GM11168 (cell line): ENCODE results near the gene PUSL1.

ENCODE experiments used
- in situ Hi-C: fragments of 300-500 bp; cut with MboI; formaldehyde crosslinking; loops from one replicate; pipeline ENCODE4 v1.12.0; 2022; ENCODE audit warnings: low sequenced_read_pairs; ENCODE audit not compliant: unreplicated experiment

PUSL1 gene

GRCh38 chr1:1293263-1294249 is 14.8 kb upstream of the PUSL1 start:
- in situ Hi-C loops: no loop called here

- in situ Hi-C loops: no loop called here
These were observed 14.0 kb upstream of the PUSL1 start for GRCh38 chr1:1294250-1294890.

DNA sequence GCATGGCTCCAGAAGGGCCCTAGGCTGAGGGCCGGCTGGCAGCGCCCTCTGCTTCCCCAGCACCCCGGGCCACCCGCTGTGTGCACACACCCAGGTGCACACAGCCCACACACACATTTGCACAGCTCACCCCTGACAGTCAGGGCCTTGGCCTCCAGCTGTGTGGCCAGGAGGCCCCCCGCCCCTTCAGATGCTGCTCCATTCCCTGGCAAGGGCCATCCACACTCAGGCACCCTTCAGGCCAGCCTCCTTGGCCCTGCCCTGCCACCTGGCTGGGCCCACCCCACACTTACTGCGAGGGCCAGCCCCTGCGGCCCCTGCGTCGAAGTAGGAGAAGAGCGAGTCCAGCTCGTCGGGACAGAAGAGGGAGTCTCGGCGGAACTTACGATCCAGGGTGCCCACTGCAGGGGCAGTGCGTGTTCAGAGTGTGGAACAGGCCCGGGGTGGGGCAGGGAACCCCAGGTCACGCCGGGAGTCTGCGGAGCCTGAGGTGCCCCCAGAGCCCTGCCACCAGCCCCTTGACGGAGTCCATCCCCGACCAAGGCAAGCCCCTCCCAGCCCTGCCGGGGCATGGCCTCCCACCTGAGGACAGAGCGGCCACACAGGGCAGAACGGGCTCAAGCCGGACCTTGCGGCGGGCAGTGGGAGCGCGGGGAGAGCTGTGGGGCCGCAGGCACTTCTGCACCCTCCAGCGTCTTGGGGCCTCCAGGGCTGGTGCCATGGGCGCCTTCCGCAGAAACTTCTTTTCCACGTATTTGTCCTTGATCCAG is 13.1 kb upstream of the PUSL1 start:
- in situ Hi-C loops: no loop called here

DNA sequence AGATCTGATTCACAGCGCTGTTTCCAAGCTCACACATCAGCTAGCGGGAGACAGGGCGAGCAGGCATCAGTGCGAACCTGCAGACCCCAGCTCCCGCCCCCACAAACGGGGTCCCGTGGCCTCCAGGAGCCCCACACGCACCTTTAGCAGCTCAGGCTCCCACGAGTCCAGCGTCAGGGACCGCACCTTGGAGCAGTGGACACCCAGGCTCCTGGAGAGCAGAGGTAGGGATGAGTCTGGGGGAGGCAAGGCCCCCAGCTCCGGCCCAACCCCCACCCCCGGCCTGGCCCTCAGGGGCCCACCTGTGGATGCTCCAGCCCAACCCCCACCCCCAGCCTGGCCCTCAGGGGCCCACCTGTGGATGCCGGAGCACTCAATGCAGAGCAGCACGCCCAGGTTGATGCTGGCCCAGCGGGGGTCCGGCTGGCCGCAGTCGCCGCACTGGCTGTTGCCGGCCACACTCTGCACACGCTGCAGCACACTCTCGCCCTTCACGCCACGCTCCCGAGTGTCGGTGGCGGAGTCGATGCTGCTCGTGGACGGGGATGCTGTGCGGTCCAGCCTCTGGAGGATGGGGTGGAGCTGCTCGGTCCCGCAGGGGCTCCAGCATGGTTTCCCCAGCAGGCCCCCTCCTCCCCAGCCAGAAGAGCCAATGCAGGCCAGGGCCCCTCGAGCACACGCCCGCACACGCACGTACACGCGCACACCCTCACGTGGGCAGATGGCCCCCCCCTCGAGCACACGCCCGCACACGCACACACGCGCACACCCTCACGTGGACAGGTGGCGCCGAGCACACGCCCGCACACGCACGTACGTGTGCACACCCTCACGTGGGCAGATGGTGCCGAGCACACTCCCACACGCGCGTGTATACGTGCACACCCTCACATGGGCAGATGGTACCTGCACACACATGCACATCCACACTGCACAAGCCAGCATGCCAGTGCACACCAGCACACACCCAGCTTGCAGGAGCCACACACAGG is 12.0 kb upstream of the PUSL1 start:
- in situ Hi-C loops: no loop called here

GRCh38 chr1:1297802-1298424 is 10.5 kb upstream of the PUSL1 start:
- in situ Hi-C loops: no loop called here

- in situ Hi-C loops: no loop called here
These were observed 9.3 kb upstream of the PUSL1 start for GRCh38 chr1:1298861-1299685.

DNA sequence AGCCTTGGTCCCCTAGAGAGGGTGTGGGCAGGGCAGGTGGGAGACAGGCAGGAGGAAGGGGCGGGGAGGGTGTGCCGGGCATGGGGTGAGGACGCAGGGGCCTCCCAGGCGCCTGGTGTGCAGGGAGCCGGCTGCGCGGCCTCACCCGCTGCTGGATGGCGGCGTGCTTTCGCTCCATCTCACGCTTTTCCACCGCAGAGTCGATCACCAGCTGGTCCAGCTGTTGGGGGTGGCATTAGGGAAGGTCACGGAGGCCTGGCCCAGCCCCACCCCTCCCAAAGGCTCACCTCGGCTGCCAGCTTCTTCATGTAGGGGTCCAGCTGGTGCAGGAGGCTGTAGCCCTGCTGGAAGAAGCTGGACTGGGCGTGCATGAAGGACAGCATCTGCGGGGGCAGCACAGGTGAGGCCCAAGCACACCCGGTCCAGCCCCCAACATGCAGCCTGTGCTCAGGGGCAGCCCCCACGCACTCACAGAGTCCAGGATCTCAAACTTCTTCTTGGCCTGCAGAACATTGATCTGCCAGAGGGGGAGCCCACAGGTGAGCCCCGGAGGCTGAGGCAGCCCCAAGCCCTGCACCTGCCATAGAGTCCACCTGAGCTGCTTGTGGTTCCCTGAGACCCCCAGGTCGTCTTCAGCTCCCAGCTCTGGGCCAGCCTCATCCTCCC is 8.6 kb upstream of the PUSL1 start:
- in situ Hi-C loops: no loop called here

DNA sequence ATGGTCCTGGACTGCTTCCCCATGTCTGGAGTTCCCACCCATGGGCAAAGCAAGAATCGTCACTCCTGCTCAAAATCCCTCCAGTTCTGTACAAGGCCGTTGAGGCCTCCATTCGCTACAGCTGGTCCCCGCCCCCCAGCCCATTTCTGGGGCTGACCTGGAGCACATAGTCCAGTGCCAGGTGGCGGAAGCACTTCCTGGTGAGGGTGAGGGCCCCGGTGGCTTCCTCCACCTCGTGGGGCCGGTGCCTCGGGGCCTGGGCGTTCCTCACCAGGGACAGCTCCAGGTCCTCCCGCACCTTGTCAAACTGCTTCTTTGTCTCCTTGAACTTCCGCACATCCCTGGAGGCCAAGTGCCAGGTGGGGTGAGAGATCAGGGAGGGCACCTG is 8.1 kb upstream of the PUSL1 start:
- in situ Hi-C loops: no loop called here

- in situ Hi-C loops: no loop called here
These were observed 6.4 kb upstream of the PUSL1 start for GRCh38 chr1:1302006-1302430.

DNA sequence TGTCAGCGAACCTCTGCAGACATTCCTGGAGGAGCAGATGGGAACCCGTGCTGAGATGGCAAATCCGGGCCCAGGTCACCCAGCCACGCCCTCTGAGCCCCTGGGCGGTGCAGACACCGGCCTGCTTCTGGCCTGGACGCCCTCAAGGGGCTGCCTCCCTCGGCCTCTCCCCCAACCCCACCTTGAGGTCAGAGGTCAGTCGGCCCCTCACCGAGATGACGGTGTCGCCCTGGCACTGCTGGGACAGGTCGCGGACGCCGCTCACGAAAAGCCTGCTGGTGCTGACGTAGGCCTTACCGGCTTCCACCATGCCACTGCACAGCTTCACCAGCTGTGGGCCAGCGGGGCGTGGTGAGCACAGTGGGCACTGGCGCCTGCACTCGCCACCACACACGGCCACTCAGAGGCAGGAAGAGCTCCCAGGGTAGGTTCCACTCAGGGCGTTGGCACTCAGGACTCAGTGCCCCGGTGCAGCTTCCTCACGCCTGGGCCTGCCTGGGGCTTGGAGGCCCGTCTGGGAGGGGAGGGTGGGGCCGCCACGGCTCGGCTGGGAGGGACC is 5.4 kb upstream of the PUSL1 start:
- in situ Hi-C loops: no loop called here

DNA sequence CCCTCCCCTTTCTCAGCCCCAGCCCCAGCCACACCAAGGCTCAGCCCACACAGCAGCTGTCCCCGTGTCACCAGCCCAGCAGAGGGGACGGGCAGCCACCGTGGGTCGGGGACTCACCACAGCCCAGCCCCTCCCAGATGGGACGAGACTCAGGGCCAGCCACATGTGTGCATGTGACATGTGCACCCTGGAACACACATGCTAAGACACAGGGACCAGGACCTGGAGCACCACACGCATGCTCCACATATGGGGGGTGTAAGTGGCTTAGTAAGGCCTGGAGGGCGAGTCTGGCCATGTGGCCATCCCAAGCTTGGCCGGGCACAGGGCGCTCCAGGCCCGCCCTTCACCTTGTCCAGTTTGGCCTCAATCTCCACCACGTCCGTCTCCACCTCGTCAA is 4.7 kb upstream of the PUSL1 start:
- in situ Hi-C loops: no loop called here

DNA sequence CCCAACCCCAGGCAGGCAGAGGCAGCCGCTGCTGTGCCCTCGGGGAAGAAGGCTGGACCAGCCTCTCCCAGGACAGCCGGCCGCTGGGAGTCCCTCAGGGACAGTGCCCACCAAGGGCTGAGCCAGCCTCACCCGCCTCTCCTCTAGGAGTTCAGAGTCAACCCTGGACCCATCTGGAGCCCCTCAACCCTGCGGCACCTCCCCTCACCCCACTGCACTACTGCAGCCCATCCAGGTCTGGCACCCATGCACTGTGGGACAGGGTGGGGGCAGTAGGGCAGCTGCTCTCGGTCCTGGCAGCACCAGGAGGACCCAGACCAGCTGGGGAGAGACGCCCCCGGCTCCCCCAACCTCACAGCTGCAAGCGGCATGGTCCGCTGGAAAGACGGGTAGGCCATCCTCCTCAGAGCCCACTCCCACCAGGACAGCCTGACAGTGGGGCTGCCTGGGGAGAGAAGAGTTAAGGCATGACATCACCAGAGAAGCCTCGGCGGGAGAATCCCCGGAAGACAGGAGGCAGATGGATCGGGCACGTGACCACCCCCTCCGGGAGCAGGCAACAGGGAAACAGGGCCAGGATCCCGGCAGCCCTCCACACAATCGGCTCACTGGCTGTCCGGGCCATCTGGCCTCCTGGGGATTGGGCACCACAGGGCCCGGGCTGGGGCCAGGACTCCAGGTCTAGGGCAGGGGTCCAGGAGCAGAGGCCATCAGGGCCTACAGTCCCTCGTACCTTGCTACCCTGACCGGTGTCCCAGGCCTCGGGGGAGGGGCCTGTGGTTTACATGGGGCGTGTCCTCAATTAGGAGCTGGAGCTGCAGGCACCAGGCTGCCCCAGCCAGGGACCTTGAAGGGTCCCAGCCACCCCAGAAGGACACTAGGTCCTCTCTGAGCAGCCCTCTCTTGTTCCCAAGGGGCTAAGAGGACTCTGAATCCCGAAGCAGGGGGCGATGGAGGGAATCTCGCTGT is 3.8 kb upstream of the PUSL1 start:
- in situ Hi-C loops: no loop called here

GRCh38 chr1:1305300-1306069 is 2.9 kb upstream of the PUSL1 start:
- in situ Hi-C loops: no loop called here

DNA sequence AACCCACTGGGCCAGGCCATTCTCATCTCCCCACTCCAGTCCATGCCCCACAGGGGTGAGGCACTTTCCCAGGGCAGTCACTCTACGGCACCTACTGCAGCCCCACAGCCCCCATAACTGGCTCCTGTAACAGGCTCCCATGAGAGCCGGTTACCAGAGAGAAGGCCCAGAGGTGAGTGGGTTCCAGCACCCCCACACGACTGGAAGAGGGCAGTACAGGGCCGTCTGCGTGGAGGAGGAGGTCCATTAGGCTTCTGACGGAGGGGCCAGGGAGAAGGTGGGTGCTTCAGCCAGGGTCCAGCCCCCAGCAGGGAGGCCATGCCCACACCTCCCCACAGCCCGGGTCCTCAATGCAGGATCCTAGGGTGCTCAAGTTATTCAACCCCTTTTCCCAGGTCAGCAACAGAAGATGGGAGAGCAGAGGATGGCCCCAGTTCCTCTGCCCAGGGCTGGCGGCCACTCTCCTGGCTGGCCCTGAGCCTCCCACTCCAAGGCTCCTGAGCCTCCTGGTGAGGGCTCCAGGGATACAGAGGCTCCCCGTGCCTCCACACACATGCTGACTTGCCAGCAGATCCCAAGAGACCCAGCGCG is 2.2 kb upstream of the PUSL1 start:
- in situ Hi-C loops: no loop called here

- in situ Hi-C loops: no loop called here
These were observed 1.6 kb upstream of the PUSL1 start for GRCh38 chr1:1306661-1307260.
